ENCODE measurements around the gene DNAJC7. TPM values are rescaled to one million over a fixed set of nuclear protein-coding genes. Genes with fewer than 3 reads are reported as not detected.

DNAJC7 gene
- total RNA-seq, 1 donor from 2014 or later = 85.9 TPM

Other genes starting within 250 kb of the DNAJC7 start
- 0.51 and 0.78 TPM in 2 replicates for gene JUP, start 230.7 kb downstream of the DNAJC7 start, total RNA-seq
- 98.8 and 115 TPM in 2 replicates for gene P3H4, start 205.5 kb downstream of the DNAJC7 start, total RNA-seq
- gene FKBP10, start 204.4 kb downstream of the DNAJC7 start, total RNA-seq = 164 and 174 TPM in 2 replicates
- gene NT5C3B, start 181.2 kb downstream of the DNAJC7 start, total RNA-seq = 45.4 and 49.2 TPM in 2 replicates
- gene KLHL10, start 179.6 kb downstream of the DNAJC7 start, total RNA-seq = 1.3 TPM in 1 of 2 replicates, not detected in the other
- 10.9 and 13.7 TPM in 2 replicates for gene KLHL11, start 152.0 kb downstream of the DNAJC7 start, total RNA-seq
- gene ACLY, start 98.5 kb downstream of the DNAJC7 start, total RNA-seq = 107 and 165 TPM in 2 replicates
- 0.57 and 1.8 TPM in 2 replicates for gene ODAD4, start 86.8 kb downstream of the DNAJC7 start, total RNA-seq
- gene CNP, start 50.6 kb downstream of the DNAJC7 start, total RNA-seq = 64.0 and 66.1 TPM in 2 replicates
- 72.2 and 88.1 TPM in 2 replicates for gene NKIRAS2, start 2.7 kb upstream of the DNAJC7 start, total RNA-seq
- gene C17orf113, start 33.2 kb upstream of the DNAJC7 start, total RNA-seq = 0.16 and 0.51 TPM in 2 replicates
- gene ZNF385C, start 81.0 kb upstream of the DNAJC7 start, total RNA-seq = 0.05 and 0.36 TPM in 2 replicates
- gene DHX58, start 95.3 kb upstream of the DNAJC7 start, total RNA-seq = 9.3 and 11.3 TPM in 2 replicates
- 26.5 and 32.6 TPM in 2 replicates for gene KAT2A, start 103.9 kb upstream of the DNAJC7 start, total RNA-seq
- gene HSPB9, start 105.4 kb upstream of the DNAJC7 start, total RNA-seq = not detected in 2 replicates
- gene RAB5C, start 137.6 kb upstream of the DNAJC7 start, total RNA-seq = 73.6 and 73.9 TPM in 2 replicates
- gene KCNH4, start 163.7 kb upstream of the DNAJC7 start, total RNA-seq = not detected in 2 replicates
- not detected in 2 replicates for gene HCRT, start 168.0 kb upstream of the DNAJC7 start, total RNA-seq
- 16.1 and 26.5 TPM in 2 replicates for gene GHDC, start 177.1 kb upstream of the DNAJC7 start, total RNA-seq

All from myocyte (in vitro differentiated cells).